ENCODE data around the gene ADAM30. TPM values are rescaled to one million over a fixed set of nuclear protein-coding genes. Genes with fewer than 3 reads are reported as not detected.

ADAM30 gene
- total RNA-seq, 4 donors from 2014 or later: not detected

- no peaks in the 10 kb centered on the region for H3K4me1 ChIP-seq
- H3K27ac ChIP-seq: no peak overlapping the region
- intact Hi-C loops (cut with DNase I): no loop called here
- no peak for DNase-seq
- H3K4me3 ChIP-seq: no peak overlapping the region
- peaks cover 33 to 90% (median 46%) of the 10 kb centered on the region in 3 donors for H3K36me3 ChIP-seq
- H3K9me3 ChIP-seq: peaks cover 0 to 12% (median 0%) of the 10 kb centered on the region in 3 donors
- WGBS, 2 donors: 79 to 94% methylated on average over 2 of the region's 2 CpGs
- TF ChIP-seq CTCF (IDR thresholded peaks at IDR 0.05) (no peak), POLR2A (IDR thresholded peaks at IDR 0.05) (no peak)
- no peaks in the 10 kb centered on the region for H3K27me3 ChIP-seq
Measured at GRCh38 chr1:119935915-119936314, 39.6 kb upstream of the ADAM30 start.

GRCh38 chr1:119935373-119935772, 39.1 kb upstream of the ADAM30 start:
- Histone ChIP-seq H3K27me3 (no peaks in the 10 kb centered on the region), H3K36me3 (peaks cover 33 to 90% (median 46%) of the 10 kb centered on the region in 3 donors), H3K9me3 (peaks cover 0 to 12% (median 0%) of the 10 kb centered on the region in 3 donors), H3K4me1 (peaks cover 0 to under 1% (median 0%) of the 10 kb centered on the region in 3 donors), H3K4me3 (no peak overlapping the region), H3K27ac (no peak overlapping the region)
- no peak for DNase-seq
- 92 to 100% methylated on average over 1 of the region's 1 CpG for WGBS, 2 donors
- no peak for TF ChIP-seq CTCF (IDR thresholded peaks at IDR 0.05)
- TF ChIP-seq POLR2A (IDR thresholded peaks at IDR 0.05): no peak
- intact Hi-C loops (cut with DNase I): no loop called here

DNA sequence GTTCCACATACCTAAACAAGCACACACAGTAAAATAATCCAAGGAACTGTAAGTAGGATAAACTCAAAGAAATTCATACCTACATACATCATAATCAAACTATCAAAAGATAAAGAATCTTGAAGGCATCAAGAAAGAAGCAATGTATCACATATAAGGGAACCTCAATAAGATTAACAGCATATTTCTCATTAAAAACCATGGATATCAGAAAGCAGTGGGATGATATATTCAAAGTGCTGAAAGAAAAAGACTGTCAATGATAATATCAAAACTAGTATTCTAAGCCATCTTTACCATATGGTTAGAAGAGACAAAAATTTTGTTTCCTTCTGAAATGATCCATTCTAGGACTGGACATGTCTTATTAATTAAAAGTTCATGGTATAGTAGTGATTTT, 37.1 kb upstream of the ADAM30 start:
- Histone ChIP-seq H3K4me3 (no peak overlapping the region), H3K4me1 (peaks cover 0 to 7% (median 0%) of the 10 kb centered on the region in 3 donors), H3K27ac (no peak overlapping the region), H3K27me3 (no peaks in the 10 kb centered on the region), H3K36me3 (peaks cover 27 to 90% (median 43%) of the 10 kb centered on the region in 3 donors), H3K9me3 (peaks cover 0 to 12% (median 0%) of the 10 kb centered on the region in 3 donors)
- intact Hi-C loops (cut with DNase I): no loop called here
- DNase-seq: no peak
- no peak for TF ChIP-seq POLR2A (IDR thresholded peaks at IDR 0.05)
- TF ChIP-seq CTCF (IDR thresholded peaks at IDR 0.05): no peak

DNA sequence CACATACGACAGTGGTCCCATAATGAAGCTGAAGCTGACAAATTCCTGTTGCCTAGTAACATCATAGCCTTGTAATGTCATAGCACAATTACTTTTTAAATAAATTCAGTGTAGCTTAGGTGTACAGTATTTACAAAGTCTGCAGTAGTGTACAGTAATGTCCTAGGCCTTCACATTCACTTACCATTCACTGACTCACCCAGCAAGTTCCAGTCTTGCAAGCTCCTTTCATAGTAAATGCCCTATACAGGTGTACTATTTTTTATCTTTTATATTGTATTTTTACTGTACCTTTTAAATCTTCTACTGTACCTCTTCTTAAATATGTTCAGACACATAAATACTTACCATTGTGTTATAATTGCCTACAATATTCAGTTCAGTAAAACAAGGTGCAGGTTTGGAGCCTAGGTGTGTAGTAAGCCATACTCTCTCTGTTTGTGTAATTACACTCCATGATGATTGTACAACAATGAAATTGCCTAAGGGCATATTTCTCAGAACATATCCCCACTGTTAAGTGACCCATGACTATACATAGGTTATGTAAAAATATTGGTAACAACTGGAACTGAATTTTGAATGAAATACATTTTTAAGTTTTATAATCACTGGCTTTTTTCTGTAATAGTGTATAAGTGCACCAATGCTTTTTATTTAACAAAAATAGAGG, 33.5 kb upstream of the ADAM30 start:
- Histone ChIP-seq H3K27ac (no peak overlapping the region), H3K9me3 (peaks cover 0 to 12% (median 0%) of the 10 kb centered on the region in 3 donors), H3K27me3 (no peaks in the 10 kb centered on the region), H3K4me1 (peaks cover 0 to 7% (median 0%) of the 10 kb centered on the region in 3 donors), H3K36me3 (peaks cover 31 to 90% (median 41%) of the 10 kb centered on the region in 3 donors), H3K4me3 (no peak overlapping the region)
- 92 to 100% methylated on average over 1 of the region's 1 CpG for WGBS, 2 donors
- no peak for DNase-seq
- TF ChIP-seq CTCF (IDR thresholded peaks at IDR 0.05): no peak
- no peak for TF ChIP-seq POLR2A (IDR thresholded peaks at IDR 0.05)
- intact Hi-C loops (cut with DNase I): no loop called here

DNA sequence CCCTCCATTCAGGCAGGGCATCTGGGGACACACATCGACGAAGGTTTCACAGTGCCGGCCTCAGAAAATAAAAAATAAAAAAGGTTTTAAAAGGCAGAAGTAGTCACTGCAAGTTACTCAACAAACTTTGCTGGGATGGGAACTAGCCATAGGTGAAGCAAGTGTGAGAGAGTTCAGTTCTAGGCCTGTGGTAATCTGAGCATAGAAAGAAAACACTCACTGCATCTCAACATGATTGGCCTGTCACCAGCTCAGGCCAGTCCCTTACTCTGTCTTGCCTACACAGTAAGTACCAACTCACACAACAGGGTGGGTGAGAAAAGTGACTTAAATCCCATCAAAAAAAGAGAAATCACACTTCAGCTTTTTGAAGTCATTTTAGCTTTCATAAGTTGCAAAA, 30.2 kb upstream of the ADAM30 start:
- no peaks in the 10 kb centered on the region for H3K27me3 ChIP-seq
- no peak overlapping the region for H3K27ac ChIP-seq
- intact Hi-C loops (cut with DNase I): no loop called here
- no peaks in the 10 kb centered on the region for H3K9me3 ChIP-seq
- peaks cover 19 to 95% (median 49%) of the 10 kb centered on the region in 3 donors for H3K36me3 ChIP-seq
- peaks cover 0 to 7% (median 0%) of the 10 kb centered on the region in 3 donors for H3K4me1 ChIP-seq
- WGBS, 2 donors: 84 to 85% methylated on average over 3 of the region's 3 CpGs
- H3K4me3 ChIP-seq: no peak overlapping the region
- DNase-seq: no peak
- TF ChIP-seq POLR2A (IDR thresholded peaks at IDR 0.05): no peak
